Smooth muscle cell (in vitro differentiated cells): ENCODE results near the gene HES6. TPM values are rescaled to one million over a fixed set of nuclear protein-coding genes. Genes with fewer than 3 reads are reported as not detected.
A peak's percentile ranks its signal among the peaks of the same experiment; 100 is the strongest.

ENCODE experiments used
- DNase-seq: peaks from one replicate; lab custom pipeline; 2025; ENCODE audit not compliant: unreplicated experiment; lab: John Stamatoyannopoulos, UW
- H2AFZ ChIP-seq: fragments of 200-600 bp; sonication (generic); 2 replicates; pipeline ENCODE4 v1.6.0; 2016; ENCODE audit warnings: antibody characterized with exemption, low read depth, mild to moderate bottlenecking
- H3F3A ChIP-seq: fragments of 200-600 bp; sonication (generic); 2 replicates; pipeline ENCODE4 v1.6.0; 2017; ENCODE audit warnings: antibody characterized with exemption, low read depth
- H3K27ac ChIP-seq: fragments of 200-600 bp; sonication (generic); 2 replicates; pipeline ENCODE4 v1.5.1; 2016; ENCODE audit warnings: low read depth, mild to moderate bottlenecking
- H3K27me3 ChIP-seq: fragments of 200-600 bp; sonication (generic); 2 replicates; pipeline ENCODE4 v1.6.1; 2016; ENCODE audit warnings: low read depth, mild to moderate bottlenecking
- H3K36me3 ChIP-seq: fragments of 200-600 bp; sonication (generic); 2 replicates; pipeline ENCODE4 v1.5.1; 2016; ENCODE audit warnings: low read depth
- H3K4me1 ChIP-seq: fragments of 200-600 bp; sonication (generic); 2 replicates; pipeline ENCODE4 v1.5.1; 2016; ENCODE audit warnings: low read depth
- H3K4me2 ChIP-seq: fragments of 200-600 bp; sonication (generic); 2 replicates; pipeline ENCODE4 v1.6.0; 2016; ENCODE audit warnings: mild to moderate bottlenecking
- H3K4me3 ChIP-seq: fragments of 200-600 bp; sonication (generic); 2 replicates; pipeline ENCODE4 v1.5.1; 2016; ENCODE audit warnings: mild to moderate bottlenecking
- H3K79me2 ChIP-seq: fragments of 200-600 bp; sonication (generic); 2 replicates; pipeline ENCODE4 v1.6.0; 2016; ENCODE audit warnings: low read depth, mild to moderate bottlenecking
- H3K9ac ChIP-seq: fragments of 200-600 bp; sonication (generic); 2 replicates; pipeline ENCODE4 v1.6.0; 2016; ENCODE audit warnings: low read depth
- H3K9me3 ChIP-seq: fragments of 200-600 bp; sonication (generic); replicated peaks from 2 replicates; pipeline ENCODE4 v1.5.1; 2016; ENCODE audit warnings: low read depth
- H4K20me1 ChIP-seq: fragments of 200-600 bp; sonication (generic); 2 replicates; pipeline ENCODE4 v1.6.0; 2016; ENCODE audit warnings: low read depth
- WGBS: methylation state at CpG from one replicate; pipeline ENCODE4 v1.1.7; 2016; ENCODE audit warnings: low lambda C conversion rate; 5-methylcytosine and 5-hydroxymethylcytosine counted together
- polyA plus RNA-seq: library from polyadenylated mRNA; unstranded; fragments of >200 nt; fragmentation: Nextera tagmentation; extraction: Ambion mirVana; gene quantifications from 2 replicates; pipeline ENCODE4 v1.2.1, GENCODE V29; 2016
- total RNA-seq: library from RNA; depleted of rRNA; stranded (reverse); fragments of >200 nt; gene quantifications from 2 replicates; pipeline ENCODE4 v1.2.3, GENCODE V29; 2014
- TF ChIP-seq, protein P1 (sequence below): fragments of 200-600 bp; sonication (generic); IDR thresholded peaks from 2 replicates; pipeline ENCODE4 v1.5.1; 2017; ENCODE audit warnings: borderline replicate concordance, mild to moderate bottlenecking, antibody characterized with exemption; ENCODE audit not compliant: insufficient read depth, poor library complexity, severe bottlenecking

Gene HES6
- total and polyA plus RNA-seq, 2 experiments from 2014 or later, result 0.81 to 2.7 TPM

- peak; percentile 30 for DNase-seq
- Histone ChIP-seq H3K4me1 (peaks cover 24% of the 10 kb centered on the region), H3F3A (peaks cover 9% of the 10 kb centered on the region), H3K9me3 (no peaks in the 10 kb centered on the region), H3K9ac (peak within 1 kb of the TSS; percentile 99), H3K4me2 (peak within 1 kb of the TSS; percentile 93), H3K79me2 (peaks cover 25% of the 10 kb centered on the region), H4K20me1 (peaks cover 20% of the 10 kb centered on the region), H3K4me3 (peak within 1 kb of the TSS; percentile 83), H3K27ac (peak within 1 kb of the TSS; percentile 96), H2AFZ (peak within 1 kb of the TSS; percentile 85), H3K36me3 (no peaks in the 10 kb centered on the region), H3K27me3 (peaks cover 1% of the 10 kb centered on the region)
- TF ChIP-seq, protein P1, sequence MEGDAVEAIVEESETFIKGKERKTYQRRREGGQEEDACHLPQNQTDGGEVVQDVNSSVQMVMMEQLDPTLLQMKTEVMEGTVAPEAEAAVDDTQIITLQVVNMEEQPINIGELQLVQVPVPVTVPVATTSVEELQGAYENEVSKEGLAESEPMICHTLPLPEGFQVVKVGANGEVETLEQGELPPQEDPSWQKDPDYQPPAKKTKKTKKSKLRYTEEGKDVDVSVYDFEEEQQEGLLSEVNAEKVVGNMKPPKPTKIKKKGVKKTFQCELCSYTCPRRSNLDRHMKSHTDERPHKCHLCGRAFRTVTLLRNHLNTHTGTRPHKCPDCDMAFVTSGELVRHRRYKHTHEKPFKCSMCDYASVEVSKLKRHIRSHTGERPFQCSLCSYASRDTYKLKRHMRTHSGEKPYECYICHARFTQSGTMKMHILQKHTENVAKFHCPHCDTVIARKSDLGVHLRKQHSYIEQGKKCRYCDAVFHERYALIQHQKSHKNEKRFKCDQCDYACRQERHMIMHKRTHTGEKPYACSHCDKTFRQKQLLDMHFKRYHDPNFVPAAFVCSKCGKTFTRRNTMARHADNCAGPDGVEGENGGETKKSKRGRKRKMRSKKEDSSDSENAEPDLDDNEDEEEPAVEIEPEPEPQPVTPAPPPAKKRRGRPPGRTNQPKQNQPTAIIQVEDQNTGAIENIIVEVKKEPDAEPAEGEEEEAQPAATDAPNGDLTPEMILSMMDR, result no peak
- WGBS, result 9% methylated on average over 52 of the region's 65 CpGs
Measured at GRCh38 chr2:238287737-238288649, 48.2 kb upstream of the HES6 start, which contains the start of gene PER2. PER2 (minus strand) TSS chr2:238288610; CDS start chr2:238277936, 10,674 bp downstream.

- Histone ChIP-seq H3K27ac (peak overlapping the region; percentile 96), H3K4me2 (peak overlapping the region; percentile 92), H3K9me3 (no peaks in the 10 kb centered on the region), H3K4me1 (peaks cover 24% of the 10 kb centered on the region), H4K20me1 (peaks cover 28% of the 10 kb centered on the region), H3K79me2 (peaks cover 28% of the 10 kb centered on the region), H2AFZ (no peak overlapping the region), H3K9ac (peak overlapping the region; percentile 99), H3K27me3 (no peaks in the 10 kb centered on the region), H3F3A (peaks cover 9% of the 10 kb centered on the region), H3K4me3 (peak overlapping the region; percentile 83), H3K36me3 (no peaks in the 10 kb centered on the region)
- TF ChIP-seq, protein P1, result no peak
- no peak for DNase-seq
- 82% methylated on average over 11 of the region's 11 CpGs for WGBS
Measured at GRCh38 chr2:238286987-238287736, 47.3 kb upstream of the HES6 start.

GRCh38 chr2:238286551-238286950 lies 46.7 kb upstream of the HES6 start:
- Histone ChIP-seq H3K4me3 (peak overlapping the region; percentile 3), H3F3A (peaks cover 9% of the 10 kb centered on the region), H3K27ac (peak overlapping the region; percentile 96), H3K36me3 (no peaks in the 10 kb centered on the region), H2AFZ (no peak overlapping the region), H3K27me3 (no peaks in the 10 kb centered on the region), H4K20me1 (peaks cover 34% of the 10 kb centered on the region), H3K9ac (peak overlapping the region; percentile 99), H3K4me1 (peaks cover 24% of the 10 kb centered on the region), H3K9me3 (no peaks in the 10 kb centered on the region), H3K4me2 (peak overlapping the region; percentile 92), H3K79me2 (peaks cover 28% of the 10 kb centered on the region)
- DNase-seq, result no peak
- TF ChIP-seq, protein P1, result no peak
- 67% methylated on average over 7 of the region's 7 CpGs for WGBS
